Spleen (tissue), 11 donors: ENCODE results near the gene BBS7. TPM values are rescaled to one million over a fixed set of nuclear protein-coding genes. Genes with fewer than 3 reads are reported as not detected.

Source experiments
- DNase-seq: peaks from one replicate; pipeline ENCODE4 v3.0.0-alpha.2; 2020
- H3K27ac ChIP-seq, 8 donors: fragments of 200-600 bp; sonication (generic) in 7 of 8; 1 replicate in 4 of 8; 2 replicates in 4 of 8; pipeline versions ENCODE4 v1.5.0 to v1.8.0; 2016 to 2021; ENCODE audit warnings: inconsistent platforms in 4 of 8, mild to moderate bottlenecking in 4 of 8, moderate library complexity in 1 of 8
- H3K27me3 ChIP-seq, 7 donors: fragments of 200-600 bp; sonication (generic) in 6 of 7; replicated peaks in 1 of 7; 1 replicate in 4 of 7; 2 replicates in 3 of 7; pipeline versions ENCODE4 v1.5.0 to v1.8.0; 2016 to 2021; ENCODE audit warnings: inconsistent platforms in 3 of 7, mild to moderate bottlenecking in 1 of 7
- H3K36me3 ChIP-seq, 6 donors: fragments of 200-600 bp; sonication (generic) in 5 of 6; 1 replicate in 4 of 6; 2 replicates in 2 of 6; pipeline versions ENCODE4 v1.5.0 to v1.8.0; 2016 to 2021; ENCODE audit warnings: inconsistent platforms in 2 of 6
- H3K4me1 ChIP-seq, 6 donors: fragments of 200-600 bp; sonication (generic) in 5 of 6; 1 replicate in 3 of 6; 2 replicates in 3 of 6; pipeline versions ENCODE4 v1.5.0 to v1.8.0; 2016 to 2021; ENCODE audit warnings: inconsistent platforms in 3 of 6
- H3K4me3 ChIP-seq, 8 donors: fragments of 200-600 bp; sonication (generic) in 7 of 8; 1 replicate in 4 of 8; 2 replicates in 4 of 8; pipeline versions ENCODE4 v1.5.0 to v1.8.0; 2016 to 2021; ENCODE audit warnings: inconsistent platforms in 4 of 8, mild to moderate bottlenecking in 4 of 8, moderate library complexity in 2 of 8
- H3K9me3 ChIP-seq, 8 donors: fragments of 200-600 bp; sonication (generic) in 7 of 8; 1 replicate in 4 of 8; 2 replicates in 4 of 8; pipeline versions ENCODE4 v1.5.0 to v1.8.0; 2016 to 2021; ENCODE audit warnings: inconsistent platforms in 4 of 8
- CTCF ChIP-seq, 11 experiments: fragments of 200-600 bp in 7 of 11; fragments of 450-650 bp in 4 of 11; sonication (generic) in 4 of 11; IDR thresholded peaks in 8 of 11; conservative IDR thresholded peaks in 3 of 11; 1 replicate in 7 of 11; 2 replicates in 4 of 11; pipeline versions ENCODE4 v1.4.0 to v1.8.0; 2016 to 2021; ENCODE audit warnings: antibody characterized with exemption in 11 of 11, inconsistent platforms in 4 of 11, mild to moderate bottlenecking in 1 of 11
- POLR2A ChIP-seq, 3 donors: fragments of 450-650 bp; IDR thresholded peaks; one replicate each; pipeline ENCODE4 v1.5.1; 2017; ENCODE audit warnings: antibody characterized with exemption in 3 of 3, mild to moderate bottlenecking in 1 of 3
- POLR2AphosphoS5 ChIP-seq, 3 donors: sonication (generic); formaldehyde crosslinking; IDR thresholded peaks; one replicate each; pipeline ENCODE4 v1.5.1; 2017; ENCODE audit warnings: antibody characterized with exemption in 3 of 3
- WGBS, 5 donors: extraction: QIAGEN DNeasy Blood & Tissue Kit in 3 of 5; methylation state at CpG; one replicate each; pipeline versions ENCODE4 v1.1.5 to v1.1.7; 2013 to 2018; 5-methylcytosine and 5-hydroxymethylcytosine counted together
- intact Hi-C: fragments of 100-400 bp; cut with DNase I; formaldehyde crosslinking; loops from one replicate; pipeline ENCODE4 v1.15.0; 2023; ENCODE audit warnings: low total_unique reads
- polyA plus RNA-seq, 3 donors: library from polyadenylated mRNA; stranded (reverse); fragments of 200-250 nt; gene quantifications; one replicate each; pipeline ENCODE4 v1.2.1, GENCODE V29; 2013
- total RNA-seq, 7 donors: library from RNA; depleted of rRNA in 3 of 7; stranded (reverse); fragments of >200 nt in 3 of 7; fragmentation: NEBNext Ultra II Directional in 4 of 7; extraction: Animal tissue kit (Norgen Biotek cat#: 25700) in 4 of 7; gene quantifications; one replicate each; pipeline versions ENCODE4 v1.1.0 to v1.2.1, GENCODE V29; 2016 to 2021
- donor health status: healthy with polysubstance abuse.
- donor health status: DM: no; HTN: no; CAD: no; lungs with moderate emphysema.
- donor health status: DM: no; HTN: no; CAD: no.
- donor health status: Bipolar disorder and iron deficiency.
- donor health status: healthy.
- donor health status: DM: no; HTN: no; CAD: no.
- donor health status: DM: yes; HTN: yes; CAD: no.

BBS7 gene
- total and polyA plus RNA-seq, 10 donors = 3.1 to 19.7 (median 11.2) TPM

- Histone ChIP-seq H3K9me3 (no peaks in the 10 kb centered on the region), H3K4me1 (no peaks in the 10 kb centered on the region), H3K27ac (no peak overlapping the region), H3K27me3 (no peaks in the 10 kb centered on the region), H3K36me3 (peaks cover 0 to 75% (median 16%) of the 10 kb centered on the region in 6 donors), H3K4me3 (no peak overlapping the region)
- TF ChIP-seq CTCF (IDR thresholded peaks at IDR 0.05 in 8 of 11, conservative IDR thresholded peaks at IDR 0.05 in 3 of 11) = no peak
- no peak for TF ChIP-seq POLR2AphosphoS5 (IDR thresholded peaks at IDR 0.05)
- TF ChIP-seq POLR2A (IDR thresholded peaks at IDR 0.05) = no peak
- intact Hi-C loops = no loop called here
- DNase-seq = no peak
- 91 to 100% (median 96%) methylated on average over 2 of the region's 2 CpGs for WGBS, 5 donors
These were observed 8.8 kb downstream of the BBS7 start for GRCh38 chr4:121861426-121861825.

DNA sequence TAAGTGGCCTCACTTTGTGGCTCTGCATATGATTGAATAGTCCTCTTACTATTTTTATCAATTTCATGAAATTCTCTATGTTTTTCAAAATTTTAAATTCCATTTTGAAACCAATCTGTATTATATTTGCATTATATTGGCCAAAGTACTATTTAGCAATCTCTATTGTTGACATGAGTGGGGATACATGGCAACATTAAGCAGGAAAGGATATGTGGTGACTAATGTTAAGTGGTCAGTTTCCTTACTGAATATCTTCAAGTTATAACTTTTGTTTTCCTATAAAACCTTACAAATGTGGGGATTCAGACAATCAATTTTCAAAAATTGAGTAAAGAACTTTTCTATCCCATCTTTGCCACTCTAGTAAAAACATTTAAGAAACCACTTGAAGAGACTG, 10.2 kb downstream of the BBS7 start:
- Histone ChIP-seq H3K36me3 (peaks cover 0 to 73% (median 16%) of the 10 kb centered on the region in 6 donors), H3K9me3 (no peaks in the 10 kb centered on the region), H3K4me3 (no peak overlapping the region), H3K4me1 (no peaks in the 10 kb centered on the region), H3K27ac (no peak overlapping the region), H3K27me3 (no peaks in the 10 kb centered on the region)
- DNase-seq = no peak
- intact Hi-C loops = no loop called here
- no peak for TF ChIP-seq POLR2A (IDR thresholded peaks at IDR 0.05)
- TF ChIP-seq CTCF (IDR thresholded peaks at IDR 0.05 in 8 of 11, conservative IDR thresholded peaks at IDR 0.05 in 3 of 11) = no peak
- no peak for TF ChIP-seq POLR2AphosphoS5 (IDR thresholded peaks at IDR 0.05)

- TF ChIP-seq CTCF (IDR thresholded peaks at IDR 0.05 in 8 of 11, conservative IDR thresholded peaks at IDR 0.05 in 3 of 11) (no peak), POLR2A (IDR thresholded peaks at IDR 0.05) (no peak), POLR2AphosphoS5 (IDR thresholded peaks at IDR 0.05) (no peak)
- H3K9me3 ChIP-seq = no peaks in the 10 kb centered on the region
- H3K4me1 ChIP-seq = no peaks in the 10 kb centered on the region
- no peak overlapping the region for H3K27ac ChIP-seq
- no peak for DNase-seq
- H3K4me3 ChIP-seq = no peak overlapping the region
- intact Hi-C loops = no loop called here
- no peaks in the 10 kb centered on the region for H3K27me3 ChIP-seq
- peaks cover 0 to 56% (median 16%) of the 10 kb centered on the region in 6 donors for H3K36me3 ChIP-seq
- WGBS, 5 donors = 90 to 100% (median 95%) methylated on average over 1 of the region's 1 CpG
These were observed 18.9 kb downstream of the BBS7 start for GRCh38 chr4:121851354-121851753.

- Histone ChIP-seq H3K27me3 (no peaks in the 10 kb centered on the region), H3K4me3 (no peak overlapping the region), H3K36me3 (peaks cover 0 to 79% (median 33%) of the 10 kb centered on the region in 6 donors), H3K9me3 (no peaks in the 10 kb centered on the region), H3K27ac (no peak overlapping the region), H3K4me1 (no peaks in the 10 kb centered on the region)
- no peak for DNase-seq
- 85 to 93% (median 89%) methylated on average over 6 of the region's 6 CpGs for WGBS, 5 donors
- no peak for TF ChIP-seq CTCF (IDR thresholded peaks at IDR 0.05 in 8 of 11, conservative IDR thresholded peaks at IDR 0.05 in 3 of 11)
- no peak for TF ChIP-seq POLR2A (IDR thresholded peaks at IDR 0.05)
- TF ChIP-seq POLR2AphosphoS5 (IDR thresholded peaks at IDR 0.05) = no peak
- intact Hi-C loops = no loop called here
These were observed 23.6 kb downstream of the BBS7 start for GRCh38 chr4:121846662-121847061.
